HG03066 (cell line): Measurements from ENCODE around the gene AQP12A.

ENCODE experiments used
- ATAC-seq: cut with Tn5 transposase; IDR thresholded peaks from one replicate; pipeline ENCODE4 v1.9.1; 2021; ENCODE audit warnings: low read depth; ENCODE audit not compliant: unreplicated experiment

Gene AQP12A

GRCh38 chr2:240703417-240704341 is 12.0 kb downstream of the AQP12A start:
- ATAC-seq: no peak

- no peak for ATAC-seq
Measured at GRCh38 chr2:240704651-240705050, 13.0 kb downstream of the AQP12A start.

- ATAC-seq: no peak
Measured at GRCh38 chr2:240705204-240705791, 13.6 kb downstream of the AQP12A start.

GRCh38 chr2:240707043-240707756 is 15.5 kb downstream of the AQP12A start:
- ATAC-seq: no peak

DNA sequence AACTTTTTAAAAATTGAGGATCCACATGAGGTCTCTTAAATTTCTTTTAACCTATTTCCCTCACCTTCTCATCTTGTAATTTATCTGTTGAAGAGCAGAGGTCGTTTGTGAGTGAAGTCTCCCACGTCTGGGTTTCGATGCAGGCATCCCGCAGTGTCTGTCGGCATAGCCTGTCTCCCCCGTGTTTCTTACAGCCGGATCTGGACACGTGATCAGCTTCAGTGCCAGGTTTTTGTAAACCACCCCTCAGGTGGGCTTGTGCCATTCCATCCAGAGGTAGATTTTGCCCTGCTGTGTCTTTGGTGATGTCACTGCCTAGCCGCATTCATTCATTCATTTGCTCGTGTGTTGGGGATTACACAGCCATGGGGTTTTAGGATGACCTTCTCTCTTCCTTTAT is 16.2 kb downstream of the AQP12A start:
- no peak for ATAC-seq

- ATAC-seq: no peak
Measured at GRCh38 chr2:240708457-240708856, 16.8 kb downstream of the AQP12A start.

GRCh38 chr2:240711296-240711695 is 19.6 kb downstream of the AQP12A start:
- ATAC-seq: no peak

DNA sequence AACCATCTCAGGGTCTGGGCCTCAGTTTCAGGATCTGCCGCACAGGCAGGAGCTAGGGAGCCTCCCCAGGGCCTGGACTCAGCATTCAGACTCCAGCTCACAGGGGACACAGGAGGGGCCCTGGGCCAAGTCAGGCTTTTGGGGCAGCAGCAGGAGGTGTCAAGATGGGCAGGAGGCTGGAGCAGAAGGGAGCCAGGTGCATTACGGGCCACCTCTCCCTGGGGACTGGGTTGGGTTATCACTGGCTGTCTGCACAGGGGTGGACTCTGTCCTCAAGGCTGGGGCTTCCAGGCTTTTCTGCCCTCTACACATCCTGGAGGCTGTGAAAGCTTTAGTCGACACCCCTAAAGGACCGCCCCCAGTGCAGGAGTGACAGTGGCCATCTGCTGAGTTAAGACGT is 20.0 kb downstream of the AQP12A start:
- no peak for ATAC-seq

DNA sequence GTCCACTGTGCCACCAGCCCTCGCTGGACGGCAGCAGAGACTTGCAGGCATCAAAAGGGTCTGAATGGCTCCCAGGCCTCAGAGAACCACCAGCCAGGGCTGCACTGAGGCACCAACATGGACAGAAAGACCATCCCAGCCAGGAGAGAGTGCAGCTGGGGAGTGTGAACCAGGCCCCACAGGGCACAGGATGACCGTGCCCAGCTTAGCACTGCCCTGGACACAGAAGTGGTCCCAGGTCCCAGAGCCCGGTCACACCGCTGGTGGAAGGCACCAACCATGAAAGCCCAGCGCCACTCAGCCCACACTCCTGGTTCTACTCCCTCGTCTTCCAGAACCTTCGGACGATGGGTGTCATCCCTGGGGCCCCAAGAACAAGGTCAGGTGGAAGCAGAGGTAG is 20.5 kb downstream of the AQP12A start:
- ATAC-seq: no peak

DNA sequence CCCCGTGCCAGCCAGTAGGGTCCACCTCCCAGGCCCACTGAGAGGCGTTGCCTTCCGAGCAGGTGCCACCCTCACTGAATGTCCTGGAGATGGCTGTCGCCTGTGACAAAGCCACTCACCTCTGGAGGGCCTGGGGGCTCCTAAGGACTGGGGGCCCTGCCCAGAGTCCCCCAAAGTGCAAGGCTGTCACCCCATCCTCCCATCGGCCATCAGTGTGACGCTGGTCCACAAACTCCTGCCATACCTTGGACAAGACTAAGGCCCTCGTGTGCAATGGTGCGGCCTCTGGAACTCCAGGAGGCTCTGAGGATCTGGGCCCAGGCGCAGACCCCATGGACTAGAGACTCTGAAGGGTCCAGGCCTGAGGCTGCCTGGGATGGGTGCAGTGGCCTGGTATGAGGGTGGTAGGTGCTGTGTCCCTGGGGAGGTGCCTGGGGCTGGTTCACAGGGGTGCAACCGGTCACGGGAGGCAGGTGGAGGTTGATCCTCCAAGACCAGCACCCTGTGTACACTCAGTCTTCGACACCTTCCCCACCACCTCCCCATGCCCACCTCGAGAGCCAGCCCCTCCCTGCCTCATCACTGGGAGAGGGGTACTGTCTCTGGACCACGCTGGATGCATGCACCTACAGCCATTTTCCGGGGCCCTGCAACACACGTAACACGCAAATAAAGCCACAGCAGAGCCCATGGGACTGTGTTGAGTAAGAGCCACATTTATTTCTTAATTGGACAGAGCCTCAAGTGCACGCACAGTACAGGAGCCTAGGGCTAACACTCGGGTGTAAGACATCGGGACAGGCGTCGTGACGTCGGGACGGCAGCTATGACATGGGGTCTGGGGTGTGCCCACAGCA is 21.6 kb downstream of the AQP12A start:
- no peak for ATAC-seq

DNA sequence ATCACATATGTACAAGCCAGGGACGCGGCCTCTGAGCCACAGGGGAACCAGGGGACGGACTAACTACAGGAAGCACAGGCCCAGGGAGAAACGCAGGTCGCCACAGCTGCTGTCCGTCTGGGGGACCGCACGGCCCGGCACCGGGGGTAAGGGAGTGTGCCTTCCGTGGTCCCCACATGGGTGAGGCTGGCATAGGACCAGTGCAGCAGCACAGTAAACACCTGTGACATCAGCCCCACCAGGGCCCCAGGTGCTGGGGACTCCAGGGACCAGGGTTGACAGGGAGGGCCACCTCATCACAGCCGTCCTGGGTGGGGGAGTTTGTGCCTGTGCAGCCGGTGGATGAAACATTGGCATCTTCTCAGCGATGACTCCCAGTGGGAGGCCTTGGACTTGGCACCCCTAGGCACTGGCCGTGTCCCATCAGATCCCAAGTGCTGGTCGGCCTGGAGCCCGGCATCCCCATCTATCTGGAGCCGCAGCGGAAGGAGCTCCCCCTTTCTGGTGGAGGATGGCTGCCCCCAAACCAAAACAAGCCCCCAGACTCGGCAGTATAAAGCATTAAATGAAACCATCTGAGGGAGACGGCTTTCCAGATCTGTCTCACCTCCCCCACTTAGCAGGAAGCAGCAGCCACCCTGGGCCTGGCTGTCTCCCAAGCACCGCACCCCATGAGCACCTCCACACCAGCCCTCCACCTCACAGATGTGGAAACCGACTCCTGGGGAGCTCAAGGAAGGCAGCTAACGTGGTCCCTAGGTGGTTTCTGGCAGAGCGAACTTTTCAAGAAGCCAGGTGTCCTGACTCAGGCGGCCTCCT is 22.5 kb downstream of the AQP12A start:
- ATAC-seq: no peak

DNA sequence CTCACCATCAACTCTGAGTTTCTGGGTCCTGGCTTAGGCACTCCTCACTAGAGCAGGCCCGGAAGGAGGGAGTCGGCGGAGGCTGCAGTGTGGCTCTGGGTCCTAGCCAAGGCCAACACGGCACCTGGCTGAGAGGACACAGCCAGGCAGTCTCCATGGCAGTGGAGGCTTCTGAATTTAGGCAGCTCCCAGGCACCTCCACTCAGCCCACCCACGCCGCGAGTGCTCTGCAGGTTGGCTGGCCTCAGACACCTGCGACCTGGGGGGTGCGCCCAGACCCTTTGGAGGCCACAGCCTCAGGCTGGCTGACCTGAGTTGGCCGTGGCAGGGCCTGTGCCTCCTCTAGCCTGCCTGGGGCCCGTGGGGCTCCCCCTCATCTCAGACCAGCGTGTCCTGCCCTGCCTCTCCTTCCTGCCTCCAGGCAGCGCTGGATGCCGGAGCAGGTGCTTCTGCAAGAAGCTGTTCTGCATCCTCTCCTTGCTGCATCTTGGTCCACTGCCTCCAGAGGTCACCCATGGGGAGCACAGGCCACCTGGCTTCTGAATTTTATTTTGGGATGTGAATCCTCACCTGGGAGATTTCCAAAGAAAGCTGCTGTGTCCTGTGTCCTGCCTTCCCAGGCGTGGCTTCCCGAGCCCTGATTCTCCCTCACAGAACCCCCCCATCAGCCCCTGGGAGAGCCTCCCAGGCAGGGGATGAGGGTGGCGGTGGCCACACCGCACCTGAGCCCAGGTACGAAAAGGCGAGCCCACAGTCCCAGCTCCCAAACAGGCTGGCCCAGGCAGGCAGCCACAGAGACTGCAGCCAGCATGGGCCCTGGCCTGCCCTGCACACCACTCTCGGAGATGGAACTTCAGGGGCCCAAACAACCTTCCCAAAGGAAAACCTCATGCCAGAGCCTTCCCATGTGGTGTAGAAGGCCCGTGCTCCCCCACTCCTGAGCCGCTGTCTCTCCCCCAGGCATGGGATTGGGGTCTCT is 23.4 kb downstream of the AQP12A start:
- no peak for ATAC-seq

- no peak for ATAC-seq
Measured at GRCh38 chr2:240716130-240716798, 24.6 kb downstream of the AQP12A start.

DNA sequence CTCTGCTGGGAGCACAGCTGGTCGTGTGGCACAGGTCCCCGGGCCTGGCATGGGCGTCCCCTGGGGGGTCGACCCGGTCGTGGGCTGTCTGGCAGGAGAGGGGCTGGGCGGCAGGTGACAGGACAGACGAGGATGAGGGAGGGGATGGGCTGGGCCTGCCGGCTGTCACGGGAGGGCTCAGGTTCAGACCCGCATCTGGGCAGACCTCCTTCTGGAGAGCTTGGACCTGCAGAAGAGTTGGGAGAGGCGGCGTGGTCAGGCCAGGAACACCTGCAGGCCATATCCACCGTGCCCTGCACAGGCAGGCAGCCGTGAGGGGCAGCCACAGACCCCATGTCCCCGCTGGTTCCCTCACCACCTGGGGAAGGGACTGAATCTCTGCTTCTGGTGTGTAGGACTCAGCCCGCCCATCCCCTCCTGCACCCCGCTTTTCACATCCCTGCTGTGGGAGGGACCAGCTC is 25.5 kb downstream of the AQP12A start:
- ATAC-seq: no peak

GRCh38 chr2:240717681-240718581 is 26.3 kb downstream of the AQP12A start:
- ATAC-seq: no peak

GRCh38 chr2:240718896-240719490 is 27.3 kb downstream of the AQP12A start:
- no peak for ATAC-seq
